Prostate gland (tissue), 2 donors: Measurements from ENCODE around the gene NFKBIB.

Experiments
- POLR2A ChIP-seq: fragments of 450-650 bp; IDR thresholded peaks from one replicate; pipeline ENCODE4 v1.6.1; 2016; ENCODE audit warnings: antibody characterized with exemption, mild to moderate bottlenecking
- POLR2AphosphoS5 ChIP-seq: sonication (generic); formaldehyde crosslinking; IDR thresholded peaks from one replicate; pipeline ENCODE4 v1.6.1; 2017; ENCODE audit warnings: antibody characterized with exemption
- TF ChIP-seq, protein P1 (sequence below), 4 experiments: fragments of 200-600 bp in 2 of 4; fragments of 450-650 bp in 2 of 4; sonication (generic) in 2 of 4; IDR thresholded peaks; 1 replicate in 3 of 4; 2 replicates in 1 of 4; pipeline ENCODE4 v1.5.1; 2016 to 2019; ENCODE audit warnings: antibody characterized with exemption in 4 of 4, mild to moderate bottlenecking in 2 of 4, moderate library complexity in 2 of 4

DNA sequence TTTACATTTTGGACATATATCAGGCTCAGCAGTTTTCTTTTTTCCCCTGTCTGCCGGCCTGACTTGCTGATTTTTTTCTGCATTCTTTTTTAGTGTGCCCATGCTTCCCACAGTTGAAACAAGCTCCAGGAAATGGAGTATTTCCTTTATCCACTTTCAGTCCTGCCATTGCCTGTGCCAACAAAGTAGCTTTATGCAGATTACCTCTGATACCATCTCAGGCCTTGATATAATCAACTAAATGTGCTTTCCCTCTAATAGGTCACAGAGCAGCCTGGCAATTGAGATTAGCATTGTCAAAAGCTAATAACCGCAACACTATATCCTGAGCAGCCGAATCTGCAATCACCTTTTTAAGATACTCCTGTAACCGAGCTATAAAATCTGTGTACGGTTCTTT is 40.2 kb downstream of the NFKBIB start:
- TF ChIP-seq, protein P1, sequence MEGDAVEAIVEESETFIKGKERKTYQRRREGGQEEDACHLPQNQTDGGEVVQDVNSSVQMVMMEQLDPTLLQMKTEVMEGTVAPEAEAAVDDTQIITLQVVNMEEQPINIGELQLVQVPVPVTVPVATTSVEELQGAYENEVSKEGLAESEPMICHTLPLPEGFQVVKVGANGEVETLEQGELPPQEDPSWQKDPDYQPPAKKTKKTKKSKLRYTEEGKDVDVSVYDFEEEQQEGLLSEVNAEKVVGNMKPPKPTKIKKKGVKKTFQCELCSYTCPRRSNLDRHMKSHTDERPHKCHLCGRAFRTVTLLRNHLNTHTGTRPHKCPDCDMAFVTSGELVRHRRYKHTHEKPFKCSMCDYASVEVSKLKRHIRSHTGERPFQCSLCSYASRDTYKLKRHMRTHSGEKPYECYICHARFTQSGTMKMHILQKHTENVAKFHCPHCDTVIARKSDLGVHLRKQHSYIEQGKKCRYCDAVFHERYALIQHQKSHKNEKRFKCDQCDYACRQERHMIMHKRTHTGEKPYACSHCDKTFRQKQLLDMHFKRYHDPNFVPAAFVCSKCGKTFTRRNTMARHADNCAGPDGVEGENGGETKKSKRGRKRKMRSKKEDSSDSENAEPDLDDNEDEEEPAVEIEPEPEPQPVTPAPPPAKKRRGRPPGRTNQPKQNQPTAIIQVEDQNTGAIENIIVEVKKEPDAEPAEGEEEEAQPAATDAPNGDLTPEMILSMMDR (IDR thresholded peaks at IDR 0.05), result no peak
- no peak for TF ChIP-seq POLR2A
- no peak for TF ChIP-seq POLR2AphosphoS5
